Panc1 (cell line): ENCODE data around the gene ZCCHC17. TPM values are rescaled to one million over a fixed set of nuclear protein-coding genes. Genes with fewer than 3 reads are reported as not detected.

ENCODE experiments used
- ATAC-seq: fragments of 200-7000 bp; cut with Tn5 transposase; 2 replicates; pipeline ENCODE4 v1.9.1; 2020; ENCODE audit warnings: mild to moderate bottlenecking, moderate library complexity
- BruUV-seq: library from RNA; stranded (reverse); fragments of 400-500 nt; replicated peaks from 2 replicates; lab custom pipeline; 2021; lab: Mats Ljungman, UMichigan
- CTCF ChIA-PET: fragments of 300-600 bp; sonication (Branson Sonifier 250); formaldehyde crosslinking; loops from one replicate; lab custom pipeline; 2022; ENCODE audit warnings: antibody characterized with exemption; lab: Charles Lee
- POLR2A ChIA-PET: fragments of 300-600 bp; sonication (Branson Sonifier 250); formaldehyde crosslinking; loops from one replicate; lab custom pipeline; 2022; ENCODE audit warnings: antibody characterized with exemption; lab: Charles Lee
- DNase-seq: peaks from one replicate; pipeline ENCODE4 v3.0.0-alpha.2; 2010; ENCODE audit warnings: low read depth, low spot score
- H3K27ac ChIP-seq: 2 replicates; pipeline ENCODE4 v1.5.1; 2011; ENCODE audit warnings: mild to moderate bottlenecking, low read length, inconsistent platforms
- H3K27me3 ChIP-seq: fragments of 200-500 bp; sonication (Bioruptor generic); 2 replicates; pipeline ENCODE4 v1.6.0; 2014; ENCODE audit warnings: low read length, inconsistent platforms; ENCODE audit not compliant: control insufficient read depth, insufficient read depth
- H3K36me3 ChIP-seq: fragments of 200-500 bp; sonication (Bioruptor generic); 2 replicates; pipeline ENCODE4 v1.5.1; 2014; ENCODE audit warnings: inconsistent platforms, mild to moderate bottlenecking, low read length, moderate library complexity; ENCODE audit not compliant: control insufficient read depth, insufficient read depth
- H3K4me1 ChIP-seq: 2 replicates; pipeline ENCODE4 v1.5.1; 2011; ENCODE audit warnings: inconsistent platforms, mild to moderate bottlenecking, low read length, moderate library complexity; ENCODE audit not compliant: control insufficient read depth, insufficient read depth
- H3K4me3 ChIP-seq, 2 experiments: 2 replicates each; pipeline ENCODE4 v1.5.1; 2011 to 2012; ENCODE audit warnings: low read depth in 2 of 2, low read length in 2 of 2, mild to moderate bottlenecking in 2 of 2, inconsistent platforms in 1 of 2, moderate library complexity in 1 of 2
- H3K9me3 ChIP-seq: fragments of 200-500 bp; sonication (Bioruptor generic); 2 replicates; pipeline ENCODE4 v1.5.1; 2014; ENCODE audit warnings: low read depth, mild to moderate bottlenecking, inconsistent platforms, low read length, moderate library complexity; ENCODE audit not compliant: control insufficient read depth, insufficient read depth
- CTCF ChIP-seq: fragments of 450-650 bp; IDR thresholded peaks from 2 replicates; pipeline ENCODE4 v1.5.1; 2017; ENCODE audit warnings: mild to moderate bottlenecking
- POLR2AphosphoS5 ChIP-seq: IDR thresholded peaks from 2 replicates; pipeline ENCODE4 v1.6.1; 2012; ENCODE audit warnings: mild to moderate bottlenecking, low read depth, low read length, moderate library complexity
- REST ChIP-seq, 2 experiments: IDR thresholded peaks; 2 replicates each; pipeline ENCODE4 v1.6.1; 2011 to 2012; ENCODE audit warnings: low read depth in 2 of 2, control low read depth in 1 of 2, low read length in 1 of 2, mild to moderate bottlenecking in 1 of 2, moderate library complexity in 1 of 2; ENCODE audit not compliant: insufficient read depth in 1 of 2
- SIN3A ChIP-seq: IDR thresholded peaks from 2 replicates; pipeline ENCODE4 v1.6.1; 2012; ENCODE audit warnings: low read depth, mild to moderate bottlenecking, low read length, moderate library complexity, borderline replicate concordance; ENCODE audit not compliant: insufficient read depth
- TCF7L2 ChIP-seq: IDR thresholded peaks from 2 replicates; pipeline ENCODE4 v1.6.1; 2011; ENCODE audit warnings: mild to moderate bottlenecking, low read depth, low read length, inconsistent platforms
- in situ Hi-C: cut with HindIII; loops from 2 replicates; pipeline ENCODE4 v1.10.0; 2016; ENCODE audit warnings: low sequenced_read_pairs, low pct_unique_long_range_greater_than_20kb
- intact Hi-C: fragments of 100-400 bp; cut with micrococcal nuclease; formaldehyde crosslinking; loops from one replicate; pipeline ENCODE4 v1.10.0; 2022; ENCODE audit not compliant: unreplicated experiment
- total RNA-seq: library from RNA; stranded (reverse); gene quantifications from one replicate; pipeline ENCODE4 v1.2.1, GENCODE V29; 2021; ENCODE audit not compliant: unreplicated experiment

ZCCHC17 gene
- total RNA-seq, 1 experiment from 2014 or later: 30.6 TPM

GRCh38 chr1:31249854-31250253, 47.0 kb upstream of the ZCCHC17 start:
- CTCF ChIA-PET: interaction anchor here (0.6 kb wide), 1 partner anchor 441 kb away, joined by 3 read pairs; no protein-coding TSS in a partner anchor
- TF ChIP-seq SIN3A (no peak), POLR2AphosphoS5 (no peak), REST (IDR thresholded peaks at IDR 0.05; ENCODE audit: insufficient read depth in 1 of 2, low read depth in 2 of 2, low read length in 1 of 2) (no peak), TCF7L2 (no peak)
- no peak for ATAC-seq
- H3K36me3 ChIP-seq: no peaks in the 10 kb centered on the region
- in situ Hi-C loops (no loop called here), intact Hi-C loops (no loop called here)
- BruUV-seq: no TSS peak
- no peak overlapping the region for H3K27ac ChIP-seq
- H3K27me3 ChIP-seq: no peaks in the 10 kb centered on the region
- H3K4me1 ChIP-seq: no peaks in the 10 kb centered on the region
- H3K4me3 ChIP-seq: no peak overlapping the region
- no peak for DNase-seq
- POLR2A ChIA-PET: no interaction called here
- H3K9me3 ChIP-seq: no peaks in the 10 kb centered on the region

GRCh38 chr1:31257213-31257612, 39.6 kb upstream of the ZCCHC17 start:
- ChIA-PET CTCF (no interaction called here), POLR2A (interaction anchor here (0.6 kb wide), 1 partner anchor 180 kb away, joined by 9 read pairs; no protein-coding TSS in a partner anchor)
- intact Hi-C loops (no loop called here), in situ Hi-C loops (no loop called here)
- no peak for ATAC-seq
- Histone ChIP-seq H3K4me1 (no peaks in the 10 kb centered on the region), H3K27ac (no peak overlapping the region), H3K9me3 (no peaks in the 10 kb centered on the region), H3K4me3 (no peak overlapping the region), H3K27me3 (no peaks in the 10 kb centered on the region), H3K36me3 (peaks cover 23% of the 10 kb centered on the region)
- TF ChIP-seq CTCF (no peak), REST (IDR thresholded peaks at IDR 0.05; ENCODE audit: insufficient read depth in 1 of 2, low read depth in 2 of 2, low read length in 1 of 2) (no peak), SIN3A (no peak), POLR2AphosphoS5 (no peak), TCF7L2 (no peak)
- BruUV-seq: no TSS peak
- DNase-seq: no peak
